HL-60 (cell line): Measurements from ENCODE around the gene CUL1.

Experiments used
- DNase-seq, 2 experiments: peaks; one replicate each; pipeline ENCODE4 v3.0.0-alpha.2; 2010 to 2020; ENCODE audit warnings: low read depth in 1 of 2, low spot score in 1 of 2
- H3K27ac ChIP-seq: fragments of 250-450 bp; sonication (Bioruptor Pico); replicated peaks from 2 replicates; pipeline ENCODE4 v1.5.1; 2020; ENCODE audit warnings: mild to moderate bottlenecking, moderate library complexity
- H3K27me3 ChIP-seq: fragments of 250-450 bp; sonication (Bioruptor Pico); 2 replicates; pipeline ENCODE4 v1.5.1; 2021; ENCODE audit warnings: mild to moderate bottlenecking, moderate library complexity; ENCODE audit not compliant: insufficient read depth, poor library complexity, severe bottlenecking
- H3K4me3 ChIP-seq: replicated peaks from 2 replicates; pipeline ENCODE4 v1.5.1; 2011; ENCODE audit warnings: mild to moderate bottlenecking, control low read depth, low read length; ENCODE audit not compliant: insufficient read depth
- GABPA ChIP-seq: IDR thresholded peaks from 2 replicates; pipeline ENCODE4 v1.6.1; 2012; ENCODE audit warnings: low read depth
- POLR2AphosphoS5 ChIP-seq: IDR thresholded peaks from 2 replicates; pipeline ENCODE4 v1.6.1; 2012; ENCODE audit warnings: low read depth
- REST ChIP-seq: IDR thresholded peaks from 2 replicates; pipeline ENCODE4 v1.6.1; 2012; ENCODE audit warnings: low read depth; ENCODE audit not compliant: insufficient replicate concordance
- SPI1 ChIP-seq: IDR thresholded peaks from 2 replicates; pipeline ENCODE4 v1.6.1; 2012; ENCODE audit warnings: low read depth, mild to moderate bottlenecking, borderline replicate concordance
- TF ChIP-seq, protein P1 (sequence below): IDR thresholded peaks from one replicate; pipeline ENCODE4 v1.5.1; 2011; ENCODE audit warnings: low read length, control low read depth, inconsistent platforms; ENCODE audit not compliant: insufficient read depth

Gene CUL1

DNA sequence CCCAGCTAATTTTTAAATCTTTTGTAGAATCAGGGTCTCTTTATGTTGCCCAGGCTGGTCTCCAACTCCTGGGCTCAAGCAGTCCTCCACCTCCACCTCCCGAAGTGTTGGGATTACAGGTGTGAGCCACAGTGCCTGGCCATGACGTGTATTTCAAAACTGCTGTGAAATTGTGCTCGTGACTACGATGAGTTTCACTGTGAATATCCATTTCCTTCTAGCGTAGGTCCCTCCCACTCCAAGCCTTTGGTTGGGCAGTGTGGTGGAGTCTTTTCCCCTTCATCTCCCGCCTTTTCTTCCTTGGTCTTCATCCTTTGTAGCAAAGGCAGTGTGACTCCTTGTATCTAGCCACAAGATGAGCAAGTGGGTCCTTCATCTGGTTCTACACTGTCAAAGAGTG is 56.2 kb downstream of the CUL1 start:
- H3K4me3 ChIP-seq: no peak overlapping the region
- TF ChIP-seq POLR2AphosphoS5 (no peak), GABPA (no peak), REST (no peak), SPI1 (no peak)
- TF ChIP-seq, protein P1, sequence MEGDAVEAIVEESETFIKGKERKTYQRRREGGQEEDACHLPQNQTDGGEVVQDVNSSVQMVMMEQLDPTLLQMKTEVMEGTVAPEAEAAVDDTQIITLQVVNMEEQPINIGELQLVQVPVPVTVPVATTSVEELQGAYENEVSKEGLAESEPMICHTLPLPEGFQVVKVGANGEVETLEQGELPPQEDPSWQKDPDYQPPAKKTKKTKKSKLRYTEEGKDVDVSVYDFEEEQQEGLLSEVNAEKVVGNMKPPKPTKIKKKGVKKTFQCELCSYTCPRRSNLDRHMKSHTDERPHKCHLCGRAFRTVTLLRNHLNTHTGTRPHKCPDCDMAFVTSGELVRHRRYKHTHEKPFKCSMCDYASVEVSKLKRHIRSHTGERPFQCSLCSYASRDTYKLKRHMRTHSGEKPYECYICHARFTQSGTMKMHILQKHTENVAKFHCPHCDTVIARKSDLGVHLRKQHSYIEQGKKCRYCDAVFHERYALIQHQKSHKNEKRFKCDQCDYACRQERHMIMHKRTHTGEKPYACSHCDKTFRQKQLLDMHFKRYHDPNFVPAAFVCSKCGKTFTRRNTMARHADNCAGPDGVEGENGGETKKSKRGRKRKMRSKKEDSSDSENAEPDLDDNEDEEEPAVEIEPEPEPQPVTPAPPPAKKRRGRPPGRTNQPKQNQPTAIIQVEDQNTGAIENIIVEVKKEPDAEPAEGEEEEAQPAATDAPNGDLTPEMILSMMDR: no peak
- no peaks in the 10 kb centered on the region for H3K27me3 ChIP-seq
- H3K27ac ChIP-seq: no peak overlapping the region
- DNase-seq: no peak

DNA sequence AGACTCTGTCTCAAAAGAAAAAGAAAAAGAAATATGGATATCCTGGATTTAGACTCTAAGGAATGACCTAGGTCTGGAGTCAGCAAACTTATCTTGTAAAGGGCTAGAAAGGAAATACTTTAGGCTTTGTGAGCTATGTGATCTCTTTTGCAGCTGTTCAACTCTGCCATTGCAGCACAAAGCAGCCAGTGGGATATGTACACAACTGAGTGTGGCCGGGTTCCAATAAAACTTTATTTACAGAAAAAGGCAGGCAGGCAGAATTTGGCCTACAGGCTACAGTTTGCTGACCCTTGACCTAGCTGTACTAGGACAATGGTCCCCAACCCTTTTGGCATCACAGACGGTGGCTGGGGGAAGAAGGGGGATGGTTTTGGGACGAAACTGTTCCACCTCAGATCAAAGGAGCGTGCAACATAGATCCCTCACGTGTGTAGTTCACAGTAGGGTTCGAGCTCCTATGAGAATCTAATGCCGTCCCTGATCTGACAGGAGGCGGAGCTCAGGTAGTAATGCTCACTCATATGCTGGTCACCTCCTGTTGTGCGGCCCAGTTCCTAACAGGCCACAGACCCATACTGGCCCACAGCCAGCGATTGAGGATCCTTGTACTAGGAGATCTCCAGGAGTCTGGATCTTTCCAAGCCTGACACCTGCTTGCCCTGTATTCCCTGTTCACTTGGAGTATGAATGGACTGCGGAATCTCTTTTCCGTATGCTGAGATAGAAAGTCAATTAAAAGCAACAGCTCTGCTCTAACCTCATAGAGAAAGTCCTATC is 63.0 kb downstream of the CUL1 start:
- DNase-seq: no peak
- Histone ChIP-seq H3K27me3 (no peaks in the 10 kb centered on the region), H3K27ac (no peak overlapping the region), H3K4me3 (no peak overlapping the region)
- TF ChIP-seq POLR2AphosphoS5: no peak
- no peak for TF ChIP-seq GABPA
- no peak for TF ChIP-seq SPI1
- TF ChIP-seq, protein P1: no peak
- TF ChIP-seq REST: no peak

DNA sequence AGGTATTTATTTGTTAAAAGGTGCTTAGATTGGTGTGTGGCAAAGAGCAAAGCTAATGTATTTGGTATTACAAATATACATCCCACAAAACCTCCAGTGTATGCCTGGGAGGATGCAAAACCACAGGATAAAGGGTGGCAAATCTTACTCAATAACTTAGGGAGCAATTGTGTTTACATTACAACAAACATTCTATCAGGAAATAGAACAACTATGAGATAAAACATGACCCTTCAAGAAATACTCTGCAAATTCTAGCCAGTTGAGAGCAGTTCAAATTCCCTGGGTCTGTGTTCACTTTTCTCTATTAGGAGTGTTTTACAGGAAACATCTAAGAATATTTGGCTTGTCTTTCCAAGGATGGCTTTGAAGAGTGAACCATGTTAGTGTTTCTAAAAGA is 64.9 kb downstream of the CUL1 start:
- H3K27me3 ChIP-seq: no peaks in the 10 kb centered on the region
- H3K4me3 ChIP-seq: no peak overlapping the region
- no peak for DNase-seq
- H3K27ac ChIP-seq: no peak overlapping the region
- no peak for TF ChIP-seq REST
- no peak for TF ChIP-seq SPI1
- no peak for TF ChIP-seq POLR2AphosphoS5
- TF ChIP-seq, protein P1: no peak
- TF ChIP-seq GABPA: no peak
